ENCODE measurements around the gene KPNA1. TPM values are rescaled to one million over a fixed set of nuclear protein-coding genes. Genes with fewer than 3 reads are reported as not detected.

KPNA1 gene
- 10 to 100 TPM; 34.9 to 50.1 (median 40.3) TPM for total RNA-seq
- 10 to 100 TPM in 2 of 3 donors, 1 to 10 TPM in 1; 9.6 to 12.8 (median 11.1) TPM for polyA plus RNA-seq

DNA sequence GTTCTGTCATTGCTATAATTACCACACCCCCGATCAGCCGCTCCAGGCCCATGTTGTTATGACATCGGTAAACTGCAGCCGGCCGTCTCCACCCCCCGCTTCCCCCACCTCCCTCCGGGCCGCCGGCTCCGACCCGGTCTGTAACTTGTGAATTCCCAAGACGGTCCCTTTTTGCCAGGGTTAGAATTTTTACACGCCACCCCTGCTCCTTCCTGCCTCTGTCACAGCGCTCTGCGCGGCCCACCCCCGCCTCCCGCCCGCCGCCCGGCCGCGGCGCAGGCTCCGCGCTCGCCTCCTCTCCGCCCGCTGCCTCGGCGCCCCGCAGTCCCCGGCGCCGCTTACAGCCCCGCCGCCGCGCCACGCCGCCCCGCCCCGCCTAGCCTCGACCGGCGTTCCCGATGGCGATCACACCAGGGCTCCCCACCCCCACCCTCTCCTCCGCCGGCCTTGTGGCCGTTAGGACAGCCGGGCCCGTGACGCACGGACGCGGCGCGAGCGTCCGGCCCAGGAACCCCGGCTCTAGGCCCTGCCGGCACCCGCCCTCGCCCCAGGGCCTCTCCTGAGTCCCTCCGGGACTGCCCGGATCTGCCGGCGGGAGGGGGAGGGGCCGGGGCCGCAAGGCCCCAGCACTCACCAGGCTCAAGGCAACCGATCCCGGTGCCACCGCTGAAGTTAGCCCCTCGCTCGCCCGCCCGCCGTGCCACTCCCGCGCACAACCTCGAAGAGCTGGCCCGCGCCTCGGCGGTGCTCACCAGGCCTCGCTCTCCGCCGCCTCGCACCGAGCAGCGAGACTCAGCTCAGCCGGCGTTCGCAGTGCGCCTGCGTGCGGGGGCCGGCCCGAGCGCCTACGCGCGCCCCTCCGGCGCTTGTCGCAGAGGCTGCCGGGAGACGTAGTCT lies at the start of gene KPNA1:
KPNA1 (minus strand) TSS at position 817 of the 897 bp plus-strand sequence. CDS start 18,374 bp downstream, outside the sequence.
- intact Hi-C loops (cut with DNase I), result loop anchor here (2.0 to 10.0 kb wide), 5 partner anchors 48 to 166 kb away; partner anchors contain the start of genes DTX3L, FAM162A, MIX23 and PARP14
- Histone ChIP-seq H3K27ac (peak within 1 kb of the TSS; percentile 93 to 98 (median 96)), H3K9me3 (no peaks in the 10 kb centered on the region), H3K27me3 (no peaks in the 10 kb centered on the region), H3K4me3 (peak within 1 kb of the TSS; percentile 69 to 89 (median 80)), H3K4me1 (peaks cover 0 to 37% (median 33%) of the 10 kb centered on the region in 4 donors), H3K36me3 (no peaks in the 10 kb centered on the region)
- 0 to 1% methylated on average over 109 of the region's 109 CpGs for WGBS, 2 donors
- TF ChIP-seq POLR2A (IDR thresholded peaks at IDR 0.05), result peak; percentile 91 to 95
- TF ChIP-seq POLR2AphosphoS5 (IDR thresholded peaks at IDR 0.05), result peak; percentile 97 to 99 (median 99)
- no peak for TF ChIP-seq EP300 (IDR thresholded peaks at IDR 0.05)
- no peak for TF ChIP-seq CTCF (IDR thresholded peaks at IDR 0.05)
- peak; percentile 92 for DNase-seq

DNA sequence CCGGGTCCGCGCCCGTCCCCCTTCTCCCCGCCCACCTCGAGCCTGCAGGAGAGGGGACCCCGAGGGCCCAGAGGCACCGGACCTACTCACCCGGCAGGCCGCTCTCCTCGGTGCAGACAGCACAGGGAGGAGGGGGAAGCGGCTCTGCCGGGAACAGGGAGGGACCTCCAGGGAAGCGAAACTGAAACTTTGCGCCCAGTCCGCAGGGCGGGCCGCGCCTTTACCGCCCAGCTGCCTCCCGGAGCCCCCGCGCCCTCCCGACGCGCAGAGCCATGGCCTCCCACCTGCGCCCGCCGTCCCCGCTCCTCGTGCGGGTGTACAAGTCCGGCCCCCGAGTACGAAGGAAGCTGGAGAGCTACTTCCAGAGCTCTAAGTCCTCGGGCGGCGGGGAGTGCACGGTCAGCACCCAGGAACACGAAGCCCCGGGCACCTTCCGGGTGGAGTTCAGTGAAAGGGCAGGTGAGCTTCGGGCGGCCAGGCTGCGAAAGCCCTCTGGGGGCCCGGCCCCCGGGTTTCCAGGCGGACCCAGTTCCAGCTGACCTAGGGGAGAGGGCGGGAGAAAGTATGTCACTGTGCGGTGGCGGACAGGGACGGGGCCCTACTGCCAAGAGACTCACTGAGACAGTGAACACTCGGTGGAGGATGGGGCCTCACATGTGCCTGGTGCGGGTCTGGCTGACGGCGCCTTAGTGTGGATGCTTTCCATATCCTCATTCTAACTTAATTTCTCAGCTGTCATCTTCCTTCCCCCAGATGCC lies 49.6 kb upstream of the KPNA1 start, which contains the start of the genes DTX3L and PARP9:
DTX3L (plus strand) TSS at position 184 of the 758 bp plus-strand sequence; CDS start at position 273, 89 bp downstream.
PARP9 (minus strand) TSS at position 146 of the 758 bp plus-strand sequence. CDS start 4,680 bp downstream, outside the sequence.
- peaks cover 0 to 65% (median 45%) of the 10 kb centered on the region in 4 donors for H3K4me1 ChIP-seq

GRCh38 chr3:122563717-122564025 lies 48.9 kb upstream of the KPNA1 start:
- H3K36me3 ChIP-seq, result peaks cover 0 to 44% (median 7%) of the 10 kb centered on the region in 4 donors
- H3K27ac ChIP-seq, result peak overlapping the region; percentile 90 to 95 (median 92)
- intact Hi-C loops (cut with DNase I), result loop anchor here (1.0 to 10.0 kb wide), 4 partner anchors 51 to 231 kb away; partner anchors contain the start of genes HSPBAP1, KPNA1, SLC49A4 and WDR5B
- no peaks in the 10 kb centered on the region for H3K27me3 ChIP-seq
- H3K9me3 ChIP-seq, result no peaks in the 10 kb centered on the region
- WGBS, 2 donors, result 15 to 30% methylated on average over 5 of the region's 5 CpGs
- H3K4me3 ChIP-seq, result peak overlapping the region; percentile 69 to 81 (median 74)
- no peak for DNase-seq
- peaks cover 0 to 58% (median 39%) of the 10 kb centered on the region in 4 donors for H3K4me1 ChIP-seq
- TF ChIP-seq EP300 (IDR thresholded peaks at IDR 0.05) (no peak), POLR2AphosphoS5 (IDR thresholded peaks at IDR 0.05) (no peak), CTCF (IDR thresholded peaks at IDR 0.05) (no peak), POLR2A (IDR thresholded peaks at IDR 0.05) (no peak)

More for the DNA sequence above, 49.6 kb upstream of the KPNA1 start, which contains the start of the genes DTX3L and PARP9:
- no peaks in the 10 kb centered on the region for H3K9me3 ChIP-seq
- 1% methylated on average over 56 of the region's 56 CpGs for whole genome bisulfite sequencing, 2 donors
- peak within 1 kb of the TSS; percentile 69 to 81 (median 74) for H3K4me3 ChIP-seq
- TF ChIP-seq POLR2AphosphoS5 (IDR thresholded peaks at IDR 0.05), result peak; percentile 62 to 91 (median 88)
- TF ChIP-seq POLR2A (IDR thresholded peaks at IDR 0.05), result peak; percentile 52 to 62
- no peak for TF ChIP-seq EP300 (IDR thresholded peaks at IDR 0.05)
- intact Hi-C loops (cut with DNase I), result loop anchor here (1.0 to 10.0 kb wide), 4 partner anchors 52 to 230 kb away; partner anchors contain the start of genes HSPBAP1, KPNA1, SLC49A4 and WDR5B
- peak; percentile 93 for DNase-seq
- H3K27ac ChIP-seq, result peak within 1 kb of the TSS; percentile 90 to 95 (median 92)
- H3K36me3 ChIP-seq, result peaks cover 0 to 38% (median 6%) of the 10 kb centered on the region in 4 donors
- H3K27me3 ChIP-seq, result no peaks in the 10 kb centered on the region

- Histone ChIP-seq H3K36me3 (peaks cover 3 to 44% (median 12%) of the 10 kb centered on the region in 4 donors), H3K4me3 (peak overlapping the region; percentile 69 to 81 (median 74)), H3K27ac (peak overlapping the region; percentile 90 to 95 (median 92)), H3K27me3 (no peaks in the 10 kb centered on the region), H3K9me3 (no peaks in the 10 kb centered on the region), H3K4me1 (peaks cover 0 to 53% (median 34%) of the 10 kb centered on the region in 4 donors)
- WGBS, 2 donors, result 60% methylated on average over 5 of the region's 5 CpGs
- intact Hi-C loops (cut with DNase I), result loop anchor here (5.0 to 10.0 kb wide), 3 partner anchors 51 to 232 kb away; partner anchors contain the start of genes HSPBAP1, KPNA1, SLC49A4 and WDR5B
- DNase-seq, result no peak
- TF ChIP-seq POLR2AphosphoS5 (IDR thresholded peaks at IDR 0.05) (no peak), EP300 (IDR thresholded peaks at IDR 0.05) (no peak), CTCF (IDR thresholded peaks at IDR 0.05) (no peak), POLR2A (IDR thresholded peaks at IDR 0.05) (no peak)
Observed at GRCh38 chr3:122562923-122563716, 48.4 kb upstream of the KPNA1 start.
